ENCODE data around the gene RFC1. TPM values are rescaled to one million over a fixed set of nuclear protein-coding genes. Genes with fewer than 3 reads are reported as not detected.

The RFC1 gene
- polyA plus RNA-seq, 1 of the 3 experiments (the other 2 are of a cell fraction), result 14.9 TPM

GRCh38 chr4:39342731-39343130 lies 23.4 kb downstream of the RFC1 start:
- Histone ChIP-seq H4K20me1 (ENCODE audit: insufficient read depth) (no peaks in the 10 kb centered on the region), H3K4me3 (ENCODE audit: low read depth in 2 of 2, low read length in 1 of 2) (no peak overlapping the region), H3K79me2 (ENCODE audit: insufficient read depth) (peaks cover 92% of the 10 kb centered on the region), H3K36me3 (replicated peaks in 1 of 2; ENCODE audit: control insufficient read depth in 1 of 2, insufficient read depth in 2 of 2, low read length in 1 of 2) (peaks cover 23 to 51% of the 10 kb centered on the region in 2 experiments), H3K4me1 (ENCODE audit: control insufficient read depth in 1 of 2, insufficient read depth in 2 of 2, low read depth in 1 of 2, low read length in 1 of 2) (no peaks in the 10 kb centered on the region; a peak in 2 of 4 replicates), H3K9me3 (no peaks in the 10 kb centered on the region), H3K9me2 (no peaks in the 10 kb centered on the region), H3K27me3 (ENCODE audit: insufficient read depth) (no peaks in the 10 kb centered on the region), H3F3A (replicated peaks; ENCODE audit: insufficient read depth) (peaks cover 5% of the 10 kb centered on the region), H2AFZ (ENCODE audit: low read depth) (no peak overlapping the region), H3K27ac (ENCODE audit: low read depth in 2 of 2, low read length in 1 of 2) (no peak overlapping the region), H3K4me2 (no peak overlapping the region), H3K9ac (no peak overlapping the region)
- TF ChIP-seq FOXJ3 (CRISPR knock-in tag; IDR thresholded peaks at IDR 0.05) (no peak), CTCF (IDR thresholded peaks at IDR 0.05) (no peak), TEAD4 (IDR thresholded peaks at IDR 0.05; ENCODE audit: borderline replicate concordance, insufficient read depth) (no peak), RFX5 (IDR thresholded peaks at IDR 0.05; ENCODE audit: low read length) (no peak), FOXM1 (IDR thresholded peaks at IDR 0.05; ENCODE audit: low read depth) (no peak), MXI1 (IDR thresholded peaks at IDR 0.05; ENCODE audit: low read depth, low read length) (no peak), REST (IDR thresholded peaks at IDR 0.05; ENCODE audit: low read depth, low read length) (no peak), RXRA (IDR thresholded peaks at IDR 0.05; ENCODE audit: borderline replicate concordance, low read depth) (no peak), NFIC (IDR thresholded peaks at IDR 0.05; ENCODE audit: borderline replicate concordance) (no peak), SIN3A (IDR thresholded peaks at IDR 0.05; ENCODE audit: borderline replicate concordance, low read depth, low read length) (no peak), GABPA (IDR thresholded peaks at IDR 0.05; ENCODE audit: low read depth) (no peak), USF1 (IDR thresholded peaks at IDR 0.05; ENCODE audit: borderline replicate concordance, low read depth) (no peak), POLR2AphosphoS5 (IDR thresholded peaks at IDR 0.05; ENCODE audit: low read depth, low read length) (no peak)
- no peak for DNase-seq
- WGBS (ENCODE audit: low lambda C conversion rate), result over 99% methylated on average over 7 of the region's 7 CpGs
- ChIA-PET POLR2A (no interaction called here), CTCF (no interaction called here)
